ENCODE data around the gene SLC41A3.

GRCh38 chr3:126017362-126017761 lies 66.6 kb downstream of the SLC41A3 start:
- TF ChIP-seq POLR2A (IDR thresholded peaks at IDR 0.05; ENCODE audit: low read depth, low read length) (no peak), RFX5 (IDR thresholded peaks at IDR 0.05; ENCODE audit: low read depth, low read length) (no peak), RCOR1 (IDR thresholded peaks at IDR 0.05; ENCODE audit: insufficient replicate concordance, low read length) (no peak), MXI1 (IDR thresholded peaks at IDR 0.05; ENCODE audit: borderline replicate concordance, low read depth, low read length) (no peak), CTCF (conservative IDR thresholded peaks at IDR 0.05; ENCODE audit: low read depth, low read length) (no peak), USF2 (IDR thresholded peaks at IDR 0.05; ENCODE audit: low read depth, low read length) (no peak), MAZ (IDR thresholded peaks at IDR 0.05; ENCODE audit: borderline replicate concordance, low read depth, low read length) (no peak), CEBPB (IDR thresholded peaks at IDR 0.05; ENCODE audit: low read depth, low read length) (no peak), CHD1 (IDR thresholded peaks at IDR 0.05; ENCODE audit: low read depth, low read length) (no peak), SMC3 (IDR thresholded peaks at IDR 0.05; ENCODE audit: low read depth, low read length) (no peak), RAD21 (IDR thresholded peaks at IDR 0.05; ENCODE audit: low read length) (no peak), MAFK (IDR thresholded peaks at IDR 0.05; ENCODE audit: low read depth, low read length) (no peak)

All from IMR-90 (cell line).